Ammon's horn (tissue), 1 donor: Measurements from ENCODE around the gene ITGB4.
"Not testable (repeated sequence)": the region's sequence is repeated elsewhere in the genome, so short reads cannot be mapped to it uniquely, and the experiment has no call there.

Experiments
- DNase-seq: peaks from one replicate; pipeline ENCODE4 v3.0.0-alpha.2; 2016; ENCODE audit warnings: low spot score

Gene ITGB4

GRCh38 chr17:75771334-75772281, 50.3 kb downstream of the ITGB4 start:
- no peak for DNase-seq

GRCh38 chr17:75773121-75773807, 52.0 kb downstream of the ITGB4 start:
- no peak for DNase-seq

GRCh38 chr17:75773808-75774470, 52.7 kb downstream of the ITGB4 start:
- DNase-seq: no peak

GRCh38 chr17:75774471-75774990, 53.3 kb downstream of the ITGB4 start:
- DNase-seq: no peak

GRCh38 chr17:75774991-75775668, 53.9 kb downstream of the ITGB4 start:
- no peak for DNase-seq

- DNase-seq: peak; percentile 13
Measured at GRCh38 chr17:75776386-75777295, 55.4 kb downstream of the ITGB4 start.

GRCh38 chr17:75777296-75777922, 56.1 kb downstream of the ITGB4 start:
- DNase-seq: no peak

GRCh38 chr17:75778066-75778860, 57.0 kb downstream of the ITGB4 start:
- DNase-seq: not testable (repeated sequence)

GRCh38 chr17:75778861-75779249, 57.6 kb downstream of the ITGB4 start:
- no peak for DNase-seq

- DNase-seq: peak; percentile 100
Measured at GRCh38 chr17:75779250-75779986, 58.2 kb downstream of the ITGB4 start.

- DNase-seq: no peak
Measured at GRCh38 chr17:75779987-75780889, 59.0 kb downstream of the ITGB4 start.

GRCh38 chr17:75783069-75783783, 62.0 kb downstream of the ITGB4 start:
- peak; percentile 40 for DNase-seq

- no peak for DNase-seq
Measured at GRCh38 chr17:75783803-75784472, 62.7 kb downstream of the ITGB4 start.

GRCh38 chr17:75784473-75785015, 63.3 kb downstream of the ITGB4 start, which contains the start of gene UNK:
UNK (plus strand) TSS chr17:75784806; CDS start chr17:75784881, 75 bp downstream.
- peak; percentile 99 for DNase-seq

GRCh38 chr17:75785016-75785890, 64.0 kb downstream of the ITGB4 start:
- DNase-seq: peak; percentile 88
